Mesodermal cell (in vitro differentiated cells): ENCODE results near the gene SNAP91.
"Not testable (repeated sequence)": the region's sequence is repeated elsewhere in the genome, so short reads cannot be mapped to it uniquely, and the experiment has no call there.

Experiments
- H3K27ac ChIP-seq: 2 replicates; pipeline ENCODE4 v1.7.0; 2013; ENCODE audit warnings: mild to moderate bottlenecking, low read depth, low read length, moderate library complexity; ENCODE audit not compliant: severe bottlenecking
- H3K36me3 ChIP-seq: 2 replicates; pipeline ENCODE4 v1.7.1; 2013; ENCODE audit warnings: mild to moderate bottlenecking, low read length, moderate library complexity; ENCODE audit not compliant: control insufficient read depth, insufficient read depth
- H3K4me1 ChIP-seq: one replicate; pipeline ENCODE4 v1.7.1; 2013; ENCODE audit warnings: mild to moderate bottlenecking, low read length; ENCODE audit not compliant: insufficient read depth, control insufficient read depth, poor library complexity, severe bottlenecking
- H3K4me3 ChIP-seq: 2 replicates; pipeline ENCODE4 v1.7.0; 2013; ENCODE audit warnings: low read length, control low read depth, mild to moderate bottlenecking; ENCODE audit not compliant: insufficient read depth, poor library complexity, severe bottlenecking; ENCODE audit errors: extremely low read depth
- H3K9me3 ChIP-seq: 2 replicates; pipeline ENCODE4 v1.7.1; 2013; ENCODE audit warnings: mild to moderate bottlenecking, low read length, moderate library complexity; ENCODE audit not compliant: control insufficient read depth
- WGBS, 2 experiments: methylation state at CpG; one replicate each; pipeline ENCODE4 v1.1.5; 2013; ENCODE audit warnings: missing lambda C conversion rate in 2 of 2; ENCODE audit not compliant: insufficient coverage in 2 of 2; 5-methylcytosine and 5-hydroxymethylcytosine counted together

Gene SNAP91

DNA sequence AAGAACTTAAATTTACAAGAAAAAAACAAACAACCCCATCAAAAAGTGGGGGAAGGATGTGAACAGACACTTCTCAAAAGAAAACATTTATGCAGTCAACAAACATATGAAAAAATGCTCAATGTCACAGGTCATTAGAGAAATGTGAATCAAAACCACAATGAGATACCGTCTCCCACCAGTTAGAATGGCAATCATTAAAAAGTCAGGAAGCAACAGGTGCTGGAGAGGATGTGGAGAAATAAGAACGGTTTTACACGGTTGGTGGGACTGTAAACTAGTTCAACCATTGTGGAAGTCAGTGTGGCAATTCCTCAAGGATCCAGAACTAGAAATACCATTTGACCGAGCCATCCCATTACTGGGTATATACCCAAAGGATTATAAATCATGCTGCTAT, 157.2 kb downstream of the SNAP91 start:
- 79 to 93% methylated on average over 2 to 3 of the region's 4 CpGs for WGBS, 2 experiments
- not testable (repeated sequence) for H3K9me3 ChIP-seq, H3K27ac ChIP-seq

DNA sequence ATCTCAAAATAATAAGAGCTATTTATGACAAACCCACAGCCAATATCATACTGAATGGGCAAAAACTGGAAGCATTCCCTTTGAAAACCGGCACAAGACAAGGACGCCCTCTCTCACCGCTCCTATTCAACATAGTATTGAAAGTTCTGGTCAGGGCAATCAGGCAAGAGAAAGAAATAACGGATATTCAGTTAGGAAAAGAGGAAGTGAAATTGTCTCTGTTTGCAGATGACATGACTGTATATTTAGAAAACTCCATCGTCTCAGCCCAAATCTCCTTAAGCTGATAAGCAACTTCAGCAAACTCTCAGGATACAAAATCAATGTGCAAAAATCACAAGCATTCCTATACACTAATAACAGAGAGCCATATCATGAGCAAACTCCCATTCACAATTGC, 158.4 kb downstream of the SNAP91 start:
- 100% methylated on average over 1 of the region's 5 CpGs; no CpG with 5 or more reads in 1 of the 2 experiments for WGBS, 2 experiments
- not testable (repeated sequence) for H3K9me3 ChIP-seq, H3K4me1 ChIP-seq, H3K4me3 ChIP-seq, H3K36me3 ChIP-seq, H3K27ac ChIP-seq

More for the DNA sequence above, 157.2 kb downstream of the SNAP91 start:
- H3K36me3 ChIP-seq, H3K4me1 ChIP-seq, H3K4me3 ChIP-seq: not testable (repeated sequence)

DNA sequence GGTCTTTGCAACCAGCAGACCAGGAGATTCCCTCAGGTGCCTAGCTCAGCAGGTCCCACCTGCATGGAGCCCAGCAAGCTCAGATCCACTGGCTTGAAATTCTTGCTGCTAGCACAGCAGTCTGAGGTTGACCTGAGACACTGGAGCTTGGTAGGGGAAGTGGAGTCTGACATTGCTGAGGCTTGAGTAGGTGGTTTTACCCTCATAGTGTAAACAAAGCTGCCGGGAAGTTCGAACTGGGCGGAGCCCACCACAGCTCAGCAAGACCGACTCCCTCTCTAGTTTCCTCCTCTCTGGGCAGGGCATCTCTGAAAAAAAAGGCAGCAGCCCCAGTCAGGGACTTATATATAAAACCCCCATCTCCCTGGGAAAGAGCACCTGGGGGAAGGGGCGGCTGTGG, 162.3 kb downstream of the SNAP91 start:
- 63 to 80% methylated on average over 4 to 5 of the region's 5 CpGs for WGBS, 2 experiments
- no peaks in the 10 kb centered on the region for H3K4me1 ChIP-seq
- no peaks in the 10 kb centered on the region for H3K9me3 ChIP-seq
- H3K4me3 ChIP-seq = no peak overlapping the region
- no peaks in the 10 kb centered on the region for H3K36me3 ChIP-seq
- H3K27ac ChIP-seq = no peak overlapping the region

GRCh38 chr6:83539678-83540077, 169.2 kb downstream of the SNAP91 start:
- H3K4me1 ChIP-seq = no peaks in the 10 kb centered on the region
- no peak overlapping the region for H3K27ac ChIP-seq
- no peaks in the 10 kb centered on the region for H3K36me3 ChIP-seq
- 100% methylated on average over 1 of the region's 4 CpGs; no CpG with 5 or more reads in 1 of the 2 experiments for WGBS, 2 experiments
- no peak overlapping the region for H3K4me3 ChIP-seq
- H3K9me3 ChIP-seq = no peaks in the 10 kb centered on the region

- Histone ChIP-seq H3K9me3 (no peaks in the 10 kb centered on the region), H3K4me1 (no peaks in the 10 kb centered on the region), H3K36me3 (no peaks in the 10 kb centered on the region), H3K27ac (no peak overlapping the region), H3K4me3 (no peak overlapping the region)
- WGBS, 2 experiments = 91 to 97% methylated on average over 3 of the region's 4 CpGs
Observed at GRCh38 chr6:83536647-83537589, 172.0 kb downstream of the SNAP91 start.

GRCh38 chr6:83536034-83536646, 172.8 kb downstream of the SNAP91 start:
- Histone ChIP-seq H3K4me1 (no peaks in the 10 kb centered on the region), H3K36me3 (no peaks in the 10 kb centered on the region), H3K27ac (no peak overlapping the region), H3K9me3 (no peaks in the 10 kb centered on the region), H3K4me3 (no peak overlapping the region)
- 55 to 68% methylated on average over 4 to 5 of the region's 5 CpGs for WGBS, 2 experiments

DNA sequence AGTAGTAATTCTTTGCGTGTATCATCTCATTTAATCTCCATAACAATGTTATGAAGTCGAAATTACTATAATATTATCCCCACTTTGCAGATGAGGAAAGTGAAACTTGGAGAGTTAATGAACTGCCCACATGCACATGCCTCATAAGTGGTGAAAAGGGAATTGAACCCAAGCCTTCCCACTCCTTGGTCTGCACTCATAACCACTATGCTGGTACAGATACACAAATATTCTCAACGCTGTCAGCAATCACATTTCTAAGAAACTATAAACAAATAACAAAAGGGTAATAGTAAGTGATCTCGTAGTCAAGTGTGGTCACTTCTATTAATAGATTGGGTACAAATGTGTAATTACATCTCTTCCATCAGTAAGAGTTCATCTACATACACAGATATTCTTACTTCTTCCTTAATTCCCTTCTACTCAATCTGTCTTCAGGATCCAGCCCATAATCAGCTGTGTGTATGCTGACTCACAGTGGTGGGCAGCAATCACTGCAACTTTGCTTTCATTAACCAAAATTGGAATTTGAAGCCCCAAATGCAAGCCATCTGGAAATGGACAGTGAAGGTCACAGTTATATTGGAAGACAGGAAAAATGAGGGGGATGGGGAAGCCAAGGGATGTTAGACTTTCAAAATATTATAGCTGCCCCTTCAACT, 190.0 kb downstream of the SNAP91 start:
- Histone ChIP-seq H3K36me3 (no peaks in the 10 kb centered on the region), H3K9me3 (no peaks in the 10 kb centered on the region), H3K27ac (no peak overlapping the region), H3K4me3 (no peak overlapping the region), H3K4me1 (peaks cover 3% of the 10 kb centered on the region)
- WGBS, 2 experiments = no CpG with 5 or more reads among the region's 4 CpGs

GRCh38 chr6:83517500-83517899, 191.4 kb downstream of the SNAP91 start:
- WGBS, 2 experiments = 33 to 56% methylated on average over 1 of the region's 1 CpG
- H3K9me3 ChIP-seq = no peaks in the 10 kb centered on the region

DNA sequence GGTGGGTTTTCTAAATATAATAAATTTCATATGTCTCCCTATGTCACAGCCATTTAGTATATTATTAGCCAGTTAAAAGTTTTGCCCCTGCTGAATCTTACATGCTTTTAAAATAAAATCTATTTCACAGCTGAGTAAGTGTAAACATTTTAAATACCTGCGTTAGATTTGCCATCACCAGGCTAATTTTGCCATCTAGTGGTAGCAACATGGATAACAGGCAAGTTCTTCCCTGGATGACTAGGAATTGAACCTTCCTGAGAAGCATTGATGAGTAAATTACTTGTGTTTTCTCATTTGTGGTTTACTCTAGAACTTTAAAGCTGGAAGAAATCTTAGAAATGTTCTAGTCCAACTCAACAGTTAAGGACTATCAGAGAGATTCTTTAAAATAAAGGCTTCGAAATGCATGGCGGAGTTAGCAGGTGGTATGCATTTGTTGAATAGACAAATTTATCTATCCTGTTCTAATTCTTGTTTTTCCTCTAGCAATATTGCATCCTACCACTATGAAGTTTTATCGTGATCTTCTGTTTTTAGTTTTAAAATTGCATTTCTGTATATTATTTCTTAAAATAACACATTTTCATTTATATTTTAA, 193.9 kb downstream of the SNAP91 start:
- H3K4me1 ChIP-seq = peaks cover 5% of the 10 kb centered on the region
- no peak overlapping the region for H3K27ac ChIP-seq
- no peaks in the 10 kb centered on the region for H3K9me3 ChIP-seq
- H3K36me3 ChIP-seq = no peaks in the 10 kb centered on the region
- 0% methylated on average over 1 of the region's 4 CpGs; no CpG with 5 or more reads in 1 of the 2 experiments for WGBS, 2 experiments
- no peak overlapping the region for H3K4me3 ChIP-seq

More at GRCh38 chr6:83517500-83517899, 191.4 kb downstream of the SNAP91 start:
- H3K36me3 ChIP-seq = no peaks in the 10 kb centered on the region
- H3K4me3 ChIP-seq = no peak overlapping the region
- no peak overlapping the region for H3K27ac ChIP-seq
- H3K4me1 ChIP-seq = peaks cover 5% of the 10 kb centered on the region

GRCh38 chr6:83514466-83514865, 194.4 kb downstream of the SNAP91 start:
- no peaks in the 10 kb centered on the region for H3K36me3 ChIP-seq
- peaks cover 5% of the 10 kb centered on the region for H3K4me1 ChIP-seq
- no peaks in the 10 kb centered on the region for H3K9me3 ChIP-seq
- no peak overlapping the region for H3K4me3 ChIP-seq
- WGBS, 2 experiments = 83 to 90% methylated on average over 1 of the region's 1 CpG
- no peak overlapping the region for H3K27ac ChIP-seq
